RWPE1 (cell line): ENCODE data around the gene RAB13.
"Not testable (repeated sequence)": the region's sequence is repeated elsewhere in the genome, so short reads cannot be mapped to it uniquely, and the experiment has no call there.

Experiments used
- CTCF ChIA-PET: fragments of 350-600 bp; sonication (Branson Sonifier 250); formaldehyde crosslinking; extraction: SDS; loops from one replicate; lab custom pipeline; 2021; lab: Yijun Ruan, JAX
- POLR2A ChIA-PET: fragments of 400-600 bp; formaldehyde crosslinking; extraction: SDS; loops from one replicate; lab custom pipeline; 2020; ENCODE audit warnings: antibody characterized with exemption; ENCODE audit not compliant: low non-redundant PET; lab: Yijun Ruan, JAX
- DNase-seq: peaks from one replicate; pipeline ENCODE4 v3.0.0; 2012; ENCODE audit warnings: low spot score
- H3K27ac ChIP-seq: fragments of 450-650 bp; 2 replicates; pipeline ENCODE4 v1.5.1; 2017
- TF ChIP-seq, protein P1 (sequence below): fragments of 450-650 bp; conservative IDR thresholded peaks from 2 replicates; pipeline ENCODE4 v1.5.1; 2017; ENCODE audit warnings: low read depth, mild to moderate bottlenecking

RAB13 gene

DNA sequence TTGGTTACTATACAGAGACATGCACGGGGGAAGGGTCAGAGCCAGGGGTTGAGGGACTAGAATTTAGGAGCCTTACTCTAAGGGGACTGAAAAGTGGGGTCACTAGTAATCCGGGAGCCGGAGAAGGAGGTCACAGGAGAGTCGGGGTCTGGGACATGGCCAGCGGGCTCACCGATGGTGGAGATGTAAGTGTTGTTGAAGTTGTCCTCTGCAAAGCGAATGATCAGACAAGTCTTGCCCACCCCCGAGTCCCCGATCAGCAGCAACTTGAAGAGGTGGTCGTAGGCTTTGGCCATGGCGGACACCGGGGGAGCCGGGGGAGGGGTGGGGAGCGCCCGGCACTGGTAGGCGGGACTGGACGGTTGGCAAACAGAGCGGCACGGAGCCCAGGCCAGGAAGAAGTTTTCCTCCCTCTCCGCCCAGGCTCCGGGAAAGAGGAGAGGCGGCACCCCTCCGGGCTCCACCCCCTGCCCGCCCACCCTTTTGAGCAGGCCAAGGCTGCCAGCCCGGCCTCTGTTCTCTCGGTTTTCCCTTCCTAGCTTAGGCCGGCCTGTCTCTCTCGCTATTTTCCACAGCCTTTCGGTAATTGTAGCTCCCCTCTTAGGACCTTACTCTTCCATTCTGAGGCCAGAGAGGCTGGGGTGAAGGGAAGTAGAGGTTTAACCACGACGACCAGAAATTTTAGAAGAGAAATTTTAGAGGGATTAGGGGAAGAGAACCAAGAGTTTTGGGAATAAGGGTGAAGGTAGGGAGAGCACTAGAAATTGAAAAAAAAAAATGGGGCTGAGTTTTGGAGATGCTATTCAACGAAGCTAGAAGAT lies at the start of gene RAB13:
Gene RAB13 (minus strand): TSS at position 399 of the 821 bp plus-strand sequence. CDS start 103 bp downstream, at position 296.
- peak within 1 kb of the TSS; percentile 84 for H3K27ac ChIP-seq
- peak; percentile 93 for DNase-seq
- CTCF ChIA-PET = interaction anchor here (0.5 to 3.6 kb wide), 24 partner anchors 8 to 632 kb away, joined by 3 to 18 read pairs (median 4); partner anchors contain the start of genes CREB3L4, HAX1, JTB and S100A9
- POLR2A ChIA-PET = interaction anchor here (1.2 kb wide), 2 partner anchors 19 to 23 kb away, joined by 3 to 4 read pairs; partner anchors contain the start of genes CREB3L4 and SLC39A1
- TF ChIP-seq, protein P1, sequence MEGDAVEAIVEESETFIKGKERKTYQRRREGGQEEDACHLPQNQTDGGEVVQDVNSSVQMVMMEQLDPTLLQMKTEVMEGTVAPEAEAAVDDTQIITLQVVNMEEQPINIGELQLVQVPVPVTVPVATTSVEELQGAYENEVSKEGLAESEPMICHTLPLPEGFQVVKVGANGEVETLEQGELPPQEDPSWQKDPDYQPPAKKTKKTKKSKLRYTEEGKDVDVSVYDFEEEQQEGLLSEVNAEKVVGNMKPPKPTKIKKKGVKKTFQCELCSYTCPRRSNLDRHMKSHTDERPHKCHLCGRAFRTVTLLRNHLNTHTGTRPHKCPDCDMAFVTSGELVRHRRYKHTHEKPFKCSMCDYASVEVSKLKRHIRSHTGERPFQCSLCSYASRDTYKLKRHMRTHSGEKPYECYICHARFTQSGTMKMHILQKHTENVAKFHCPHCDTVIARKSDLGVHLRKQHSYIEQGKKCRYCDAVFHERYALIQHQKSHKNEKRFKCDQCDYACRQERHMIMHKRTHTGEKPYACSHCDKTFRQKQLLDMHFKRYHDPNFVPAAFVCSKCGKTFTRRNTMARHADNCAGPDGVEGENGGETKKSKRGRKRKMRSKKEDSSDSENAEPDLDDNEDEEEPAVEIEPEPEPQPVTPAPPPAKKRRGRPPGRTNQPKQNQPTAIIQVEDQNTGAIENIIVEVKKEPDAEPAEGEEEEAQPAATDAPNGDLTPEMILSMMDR = no peak

DNA sequence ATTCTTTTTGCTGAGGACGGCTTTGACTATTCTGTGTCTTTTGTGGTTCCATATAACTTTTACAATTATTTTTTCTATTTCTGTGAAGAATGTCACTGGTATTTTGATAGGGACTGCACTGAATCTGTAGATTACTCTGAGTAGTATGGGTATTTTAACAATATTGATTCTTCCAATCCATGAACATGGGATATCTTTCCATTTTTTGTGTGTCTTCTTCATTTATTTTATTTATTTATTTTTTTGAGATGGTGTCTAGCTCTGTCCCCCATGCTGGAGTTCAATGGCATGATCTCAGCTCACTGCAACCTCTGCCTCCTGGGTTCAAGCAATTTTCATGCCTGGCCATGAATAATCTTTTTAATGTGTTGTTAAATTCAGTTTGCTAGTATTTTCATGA lies 47.6 kb upstream of the RAB13 start:
- POLR2A ChIA-PET, H3K27ac ChIP-seq, DNase-seq: not testable (repeated sequence)
- CTCF ChIA-PET = interaction anchor here (0.7 kb wide), 1 partner anchor 493 kb away, joined by 3 read pairs; the partner anchor contains the start of gene S100A5

DNA sequence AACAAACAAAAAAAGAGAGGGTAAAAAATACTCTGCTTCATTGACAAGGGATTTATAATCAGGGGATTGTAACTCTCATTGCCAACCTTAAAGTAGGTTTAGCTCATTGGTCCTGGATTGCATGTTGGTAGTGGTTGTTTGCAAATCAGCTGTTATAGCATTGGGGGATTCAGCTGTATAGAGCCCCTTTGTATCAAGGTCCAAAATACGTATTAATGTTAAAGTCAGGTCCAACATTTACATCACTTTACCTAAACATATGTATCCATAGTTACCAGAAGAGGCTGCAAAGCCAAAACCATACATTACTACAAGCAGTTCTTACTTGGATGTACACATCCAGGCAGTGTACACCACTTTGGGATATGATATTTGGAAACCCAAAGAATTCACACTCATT lies 33.8 kb upstream of the RAB13 start:
- DNase-seq = no peak
- ChIA-PET POLR2A (no interaction called here), CTCF (interaction anchor here (0.6 kb wide), 1 partner anchor 115 kb away, joined by 3 read pairs; no protein-coding TSS in a partner anchor)
- H3K27ac ChIP-seq = no peak overlapping the region
- TF ChIP-seq, protein P1 = no peak

DNA sequence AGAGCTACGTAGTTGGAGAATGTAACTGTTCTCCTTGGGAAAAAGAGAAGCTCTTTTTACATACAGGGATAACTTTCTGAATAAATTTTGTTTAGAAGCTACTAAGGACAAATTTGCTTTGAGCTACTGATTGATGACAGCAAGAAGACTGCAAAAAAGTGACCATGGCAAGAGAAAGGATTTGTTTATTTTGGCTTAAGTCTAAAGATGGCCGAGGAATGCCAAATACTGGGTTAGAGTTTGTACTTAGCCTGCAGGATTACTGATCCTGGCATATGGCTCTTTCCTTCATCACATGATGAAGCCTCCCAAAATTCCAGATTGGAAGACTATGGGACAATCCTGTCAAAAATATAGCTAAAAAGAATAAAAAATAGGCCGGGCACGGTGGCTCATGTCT lies 33.1 kb upstream of the RAB13 start:
- DNase-seq = no peak
- no peak overlapping the region for H3K27ac ChIP-seq
- TF ChIP-seq, protein P1 = no peak
- POLR2A ChIA-PET = no interaction called here
- CTCF ChIA-PET = interaction anchor here (0.6 kb wide), 1 partner anchor 20 kb away, joined by 3 read pairs; no protein-coding TSS in a partner anchor

DNA sequence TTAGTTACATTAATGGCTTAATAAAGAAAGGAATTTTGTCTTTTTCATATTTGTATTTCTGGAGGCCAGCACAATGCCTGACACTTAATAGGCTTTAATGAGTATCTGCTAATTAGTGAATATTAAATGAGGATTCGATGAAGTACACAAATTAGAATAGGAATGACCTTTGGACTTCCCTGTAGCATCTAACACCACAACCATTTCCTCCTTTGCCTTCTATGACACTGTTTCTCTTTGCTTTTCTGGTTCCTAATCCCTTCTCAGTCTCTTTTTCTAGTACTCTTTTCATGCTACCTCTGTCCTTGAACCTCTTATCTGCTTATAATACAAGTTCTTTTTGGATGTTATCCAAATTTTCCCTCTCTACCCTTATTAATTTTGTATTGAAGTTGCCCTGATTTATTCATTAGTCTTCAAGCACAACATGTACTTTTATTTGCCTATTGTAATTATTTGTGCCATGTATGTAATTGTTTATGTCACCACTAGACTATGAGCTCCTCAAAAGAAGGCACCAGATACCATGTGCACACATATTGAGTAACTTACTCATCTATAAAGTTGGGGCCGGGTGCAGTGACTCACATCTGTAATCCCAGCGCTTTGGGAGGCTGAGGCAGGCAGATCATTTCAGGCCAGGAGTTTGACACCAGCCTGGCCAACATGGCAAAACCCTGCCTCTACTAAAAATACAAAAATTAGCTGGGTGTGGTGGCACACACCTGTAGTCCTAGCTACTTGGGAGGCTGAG lies 28.2 kb upstream of the RAB13 start:
- ChIA-PET CTCF (no interaction called here), POLR2A (no interaction called here)
- TF ChIP-seq, protein P1 = no peak
- H3K27ac ChIP-seq = no peak overlapping the region
- DNase-seq = peak; percentile 15

DNA sequence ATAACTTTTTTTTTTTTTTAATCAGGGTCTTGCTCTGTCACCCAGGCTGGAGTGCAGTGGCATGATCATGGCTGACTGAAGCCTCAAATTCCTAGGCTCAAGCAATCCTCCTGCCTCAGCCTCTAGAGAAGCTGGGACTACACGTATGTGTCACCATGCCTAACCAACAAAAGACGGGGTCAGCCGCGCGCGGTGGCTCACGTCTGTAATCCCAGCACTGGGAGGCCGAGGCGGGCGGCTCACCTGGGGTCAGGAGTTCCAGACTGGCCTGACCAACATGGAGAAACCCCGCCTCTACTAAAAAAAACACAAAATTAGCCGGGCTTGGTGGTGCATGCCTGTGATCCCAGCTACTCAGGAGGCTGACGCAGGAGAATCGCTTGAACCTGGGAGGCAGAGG lies 26.4 kb upstream of the RAB13 start:
- POLR2A ChIA-PET, DNase-seq, H3K27ac ChIP-seq, CTCF ChIA-PET: not testable (repeated sequence)

DNA sequence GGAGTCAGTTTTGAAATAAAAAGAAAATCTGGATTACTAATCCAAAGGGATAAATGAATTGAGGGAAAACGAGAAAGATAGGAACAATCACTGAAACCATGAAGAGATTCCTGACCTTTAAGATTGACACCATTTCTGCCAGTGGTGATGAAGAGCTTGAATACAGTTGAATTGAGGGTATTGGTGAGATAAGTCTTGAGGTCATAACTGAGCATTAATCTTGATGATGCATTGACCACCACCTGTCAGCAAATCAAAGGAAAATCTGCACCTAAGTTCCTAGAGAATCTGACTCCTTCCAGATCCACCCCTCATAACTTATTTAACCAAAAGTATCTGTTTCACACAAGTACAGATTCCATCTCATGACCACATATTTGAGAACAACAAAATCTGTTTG lies 26.0 kb upstream of the RAB13 start:
- TF ChIP-seq, protein P1 = no peak
- ChIA-PET POLR2A (interaction anchor here (0.8 kb wide), 1 partner anchor 9 kb away, joined by 4 read pairs; no protein-coding TSS in a partner anchor), CTCF (interaction anchor here (0.6 kb wide), 1 partner anchor 100 kb away, joined by 4 read pairs; no protein-coding TSS in a partner anchor)
- no peak overlapping the region for H3K27ac ChIP-seq
- DNase-seq = no peak
